Gastrocnemius medialis (tissue), 4 donors: ENCODE data around the gene ARHGEF33.

ENCODE experiments used
- CTCF ChIP-seq, 5 experiments: fragments of 450-650 bp in 3 of 5; fragments of 200-600 bp in 2 of 5; sonication (generic) in 2 of 5; IDR thresholded peaks in 4 of 5; conservative IDR thresholded peaks in 1 of 5; 1 replicate in 4 of 5; 2 replicates in 1 of 5; pipeline ENCODE4 v1.5.1; 2016 to 2019; ENCODE audit warnings: antibody characterized with exemption in 5 of 5, mild to moderate bottlenecking in 3 of 5, moderate library complexity in 3 of 5
- POLR2A ChIP-seq, 2 donors: fragments of 450-650 bp; IDR thresholded peaks; one replicate each; pipeline ENCODE4 v1.6.1; 2017; ENCODE audit warnings: antibody characterized with exemption in 2 of 2, mild to moderate bottlenecking in 2 of 2, moderate library complexity in 2 of 2

DNA sequence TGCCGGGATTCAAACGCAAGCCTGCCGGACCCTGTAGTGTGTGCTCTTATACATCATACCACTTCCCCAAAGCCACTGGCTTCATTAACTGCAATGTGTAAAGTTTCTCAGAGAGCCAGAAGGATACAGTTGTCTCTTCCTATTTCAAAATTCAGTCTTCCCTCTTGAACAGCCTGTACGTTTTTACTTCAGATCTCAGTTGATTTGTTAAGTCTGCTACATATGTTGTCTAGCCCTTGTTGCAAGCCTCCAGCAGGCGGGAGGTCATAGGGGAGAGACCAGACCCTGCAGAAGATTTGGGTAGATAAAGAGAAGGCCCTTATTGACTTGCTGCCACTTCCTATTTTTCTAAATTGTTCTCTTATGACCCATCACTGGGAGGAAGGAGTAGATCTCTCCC, 56.2 kb downstream of the ARHGEF33 start:
- TF ChIP-seq POLR2A (IDR thresholded peaks at IDR 0.05) (no peak), CTCF (IDR thresholded peaks at IDR 0.05 in 4 of 5, conservative IDR thresholded peaks at IDR 0.05 in 1 of 5) (no peak)
